MM.1S (cell line): ENCODE results near the gene MFAP2.
A peak's percentile ranks its signal among the peaks of the same experiment; 100 is the strongest.

ENCODE experiments used
- DNase-seq: peaks from one replicate; pipeline ENCODE4 v3.0.0-alpha.2; 2015
- H2AFZ ChIP-seq: fragments of 300-600 bp; sonication (generic); 2 replicates; pipeline ENCODE4 v1.6.0; 2016; ENCODE audit warnings: antibody characterized with exemption, low read length
- H3F3A ChIP-seq: fragments of 300-600 bp; sonication (generic); 2 replicates; pipeline ENCODE4 v1.6.1; 2016; ENCODE audit warnings: mild to moderate bottlenecking, antibody characterized with exemption, low read length, moderate library complexity, mixed read lengths; ENCODE audit not compliant: insufficient read depth
- H3K27ac ChIP-seq: fragments of 300-600 bp; sonication (generic); 2 replicates; pipeline ENCODE4 v1.5.1; 2016; ENCODE audit warnings: mild to moderate bottlenecking, low read length
- H3K27me3 ChIP-seq: fragments of 300-600 bp; sonication (generic); replicated peaks from 2 replicates; pipeline ENCODE4 v1.6.0; 2016; ENCODE audit warnings: low read length; ENCODE audit not compliant: insufficient read depth
- H3K36me3 ChIP-seq: fragments of 300-600 bp; sonication (generic); replicated peaks from 2 replicates; pipeline ENCODE4 v1.6.1; 2016; ENCODE audit warnings: mild to moderate bottlenecking, low read length, mixed read lengths; ENCODE audit not compliant: insufficient read depth
- H3K4me1 ChIP-seq: fragments of 300-600 bp; sonication (generic); 2 replicates; pipeline ENCODE4 v1.6.1; 2016; ENCODE audit warnings: low read length, mixed read lengths
- H3K4me2 ChIP-seq: fragments of 300-600 bp; sonication (generic); 2 replicates; pipeline ENCODE4 v1.6.0; 2016; ENCODE audit warnings: low read depth, low read length
- H3K4me3 ChIP-seq: fragments of 300-600 bp; sonication (generic); 2 replicates; pipeline ENCODE4 v1.5.1; 2016; ENCODE audit warnings: low read length, mixed read lengths
- H3K79me2 ChIP-seq: fragments of 300-600 bp; sonication (generic); 2 replicates; pipeline ENCODE4 v1.6.1; 2016; ENCODE audit warnings: mixed run types, low read length, mixed read lengths
- H3K9ac ChIP-seq: fragments of 300-600 bp; sonication (generic); 2 replicates; pipeline ENCODE4 v1.6.1; 2016; ENCODE audit warnings: low read length, mixed read lengths
- H3K9me2 ChIP-seq: fragments of 300-600 bp; sonication (generic); replicated peaks from 2 replicates; pipeline ENCODE4 v1.6.1; 2016; ENCODE audit warnings: mild to moderate bottlenecking, low read length, mixed read lengths; ENCODE audit not compliant: insufficient read depth
- H3K9me3 ChIP-seq: fragments of 300-600 bp; sonication (generic); replicated peaks from 2 replicates; pipeline ENCODE4 v1.6.1; 2016; ENCODE audit warnings: mild to moderate bottlenecking, low read length, mixed read lengths; ENCODE audit not compliant: insufficient read depth
- H4K20me1 ChIP-seq: fragments of 300-600 bp; sonication (generic); 2 replicates; pipeline ENCODE4 v1.6.1; 2016; ENCODE audit warnings: mild to moderate bottlenecking, low read length, moderate library complexity, mixed read lengths; ENCODE audit not compliant: insufficient read depth
- EZH2 ChIP-seq: fragments of 300-600 bp; sonication (generic); optimal IDR thresholded peaks from 2 replicates; pipeline ENCODE3; 2017; ENCODE audit warnings: low read depth, mild to moderate bottlenecking, antibody characterized with exemption, low read length, mixed read lengths
- EZH2phosphoT487 ChIP-seq: fragments of 300-600 bp; sonication (generic); IDR thresholded peaks from 2 replicates; pipeline ENCODE4 v1.6.1; 2018; ENCODE audit warnings: antibody characterized with exemption, low read length
- TF ChIP-seq, protein P1 (sequence below): fragments of 300-600 bp; sonication (generic); IDR thresholded peaks from 2 replicates; pipeline ENCODE4 v1.5.1; 2016; ENCODE audit warnings: antibody characterized with exemption, low read length, mixed read lengths

Gene MFAP2

GRCh38 chr1:17013491-17014320 lies 33.3 kb upstream of the MFAP2 start:
- no peak overlapping the region for H3K9ac ChIP-seq
- no peak overlapping the region for H3K27ac ChIP-seq
- no peak overlapping the region for H2AFZ ChIP-seq
- no peaks in the 10 kb centered on the region for H3K36me3 ChIP-seq
- H3K27me3 ChIP-seq: no peaks in the 10 kb centered on the region
- peak overlapping the region; percentile 35; the same call in 1 of the 2 replicates for H3K4me2 ChIP-seq
- H3K4me1 ChIP-seq: peaks cover 44% of the 10 kb centered on the region
- H3K79me2 ChIP-seq: no peaks in the 10 kb centered on the region
- TF ChIP-seq EZH2: no peak
- TF ChIP-seq EZH2phosphoT487: no peak
- TF ChIP-seq, protein P1, sequence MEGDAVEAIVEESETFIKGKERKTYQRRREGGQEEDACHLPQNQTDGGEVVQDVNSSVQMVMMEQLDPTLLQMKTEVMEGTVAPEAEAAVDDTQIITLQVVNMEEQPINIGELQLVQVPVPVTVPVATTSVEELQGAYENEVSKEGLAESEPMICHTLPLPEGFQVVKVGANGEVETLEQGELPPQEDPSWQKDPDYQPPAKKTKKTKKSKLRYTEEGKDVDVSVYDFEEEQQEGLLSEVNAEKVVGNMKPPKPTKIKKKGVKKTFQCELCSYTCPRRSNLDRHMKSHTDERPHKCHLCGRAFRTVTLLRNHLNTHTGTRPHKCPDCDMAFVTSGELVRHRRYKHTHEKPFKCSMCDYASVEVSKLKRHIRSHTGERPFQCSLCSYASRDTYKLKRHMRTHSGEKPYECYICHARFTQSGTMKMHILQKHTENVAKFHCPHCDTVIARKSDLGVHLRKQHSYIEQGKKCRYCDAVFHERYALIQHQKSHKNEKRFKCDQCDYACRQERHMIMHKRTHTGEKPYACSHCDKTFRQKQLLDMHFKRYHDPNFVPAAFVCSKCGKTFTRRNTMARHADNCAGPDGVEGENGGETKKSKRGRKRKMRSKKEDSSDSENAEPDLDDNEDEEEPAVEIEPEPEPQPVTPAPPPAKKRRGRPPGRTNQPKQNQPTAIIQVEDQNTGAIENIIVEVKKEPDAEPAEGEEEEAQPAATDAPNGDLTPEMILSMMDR: no peak
- no peaks in the 10 kb centered on the region for H3K9me2 ChIP-seq
- no peak for DNase-seq
- no peak overlapping the region for H3K4me3 ChIP-seq
- peaks cover 14% of the 10 kb centered on the region; the same call in 1 of the 2 replicates for H3F3A ChIP-seq
- H4K20me1 ChIP-seq: no peaks in the 10 kb centered on the region
- H3K9me3 ChIP-seq: no peaks in the 10 kb centered on the region

GRCh38 chr1:17012775-17013490 lies 32.5 kb upstream of the MFAP2 start:
- H3K4me3 ChIP-seq: no peak overlapping the region

DNA sequence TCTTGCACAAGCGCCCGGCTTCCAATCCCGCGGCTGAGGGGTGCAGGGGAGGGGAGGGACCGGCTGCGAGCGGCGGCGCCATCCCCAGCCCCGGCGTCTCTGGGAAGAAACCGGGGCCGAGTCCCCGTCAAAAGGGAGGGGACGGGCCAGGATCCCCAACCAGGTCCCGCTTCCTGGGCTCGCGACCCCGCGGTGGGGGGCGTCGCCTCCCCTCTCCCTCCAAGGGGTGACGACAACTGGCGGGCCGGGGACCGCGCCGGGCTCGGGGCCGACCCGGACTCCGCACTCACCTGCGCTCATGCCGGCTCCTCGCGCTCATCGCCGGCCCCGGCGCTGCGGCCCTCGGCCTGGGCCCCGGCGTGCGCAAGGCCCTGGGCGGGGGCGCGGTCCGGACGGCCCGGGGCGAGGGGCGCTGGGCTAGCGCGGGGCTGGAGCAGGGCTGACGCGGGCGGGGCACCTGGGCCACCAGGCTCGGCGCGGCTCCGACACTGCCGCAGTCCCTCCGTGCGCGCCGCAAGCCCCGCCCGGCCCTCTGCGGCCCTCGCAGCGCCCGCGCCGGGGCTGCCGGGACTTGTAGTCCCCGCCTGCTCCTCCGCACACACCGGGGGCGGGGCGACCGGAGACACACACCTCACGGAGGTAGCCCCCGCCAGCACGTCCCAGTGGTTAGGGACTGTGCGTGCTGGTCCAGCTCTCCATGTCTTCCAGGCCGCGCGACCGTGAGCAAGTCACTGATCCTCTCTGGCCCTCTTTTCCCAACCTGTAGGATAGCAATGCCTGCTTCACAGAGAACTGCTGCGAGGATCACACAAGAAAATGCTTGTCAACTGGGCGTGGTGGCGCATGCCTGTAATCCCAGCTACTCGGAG lies 31.3 kb upstream of the MFAP2 start, which contains the start of gene ATP13A2:
Gene ATP13A2 (minus strand): TSS at position 490 of the 869 bp plus-strand sequence. CDS start 190 bp downstream, at position 300.
- Histone ChIP-seq H3K36me3 (no peaks in the 10 kb centered on the region), H3K27ac (no peak within 1 kb of the TSS), H3K4me3 (peak within 1 kb of the TSS; percentile 81), H3K4me2 (peak within 1 kb of the TSS; percentile 99), H3K9me2 (no peaks in the 10 kb centered on the region), H3K9me3 (no peaks in the 10 kb centered on the region), H4K20me1 (no peaks in the 10 kb centered on the region), H3K27me3 (no peaks in the 10 kb centered on the region), H3F3A (peaks cover 11% of the 10 kb centered on the region; the same call in 1 of the 2 replicates), H3K79me2 (no peaks in the 10 kb centered on the region), H2AFZ (peak within 1 kb of the TSS; percentile 88), H3K4me1 (peaks cover 37% of the 10 kb centered on the region), H3K9ac (peak within 1 kb of the TSS; percentile 39; the same call in 1 of the 2 replicates)
- peak; percentile 90 for DNase-seq
- TF ChIP-seq, protein P1: no peak
- TF ChIP-seq EZH2phosphoT487 (no peak), EZH2 (no peak)

More at GRCh38 chr1:17012775-17013490, 32.5 kb upstream of the MFAP2 start:
- no peaks in the 10 kb centered on the region for H3K79me2 ChIP-seq
- no peak for DNase-seq
- H3K36me3 ChIP-seq: no peaks in the 10 kb centered on the region
- H3F3A ChIP-seq: peaks cover 11% of the 10 kb centered on the region; the same call in 1 of the 2 replicates
- no peak overlapping the region for H3K4me2 ChIP-seq
- no peaks in the 10 kb centered on the region for H3K9me2 ChIP-seq
- H3K9me3 ChIP-seq: no peaks in the 10 kb centered on the region
- no peaks in the 10 kb centered on the region for H3K27me3 ChIP-seq
- no peaks in the 10 kb centered on the region for H4K20me1 ChIP-seq
- H3K27ac ChIP-seq: no peak overlapping the region
- no peak overlapping the region for H3K9ac ChIP-seq
- TF ChIP-seq, protein P1: no peak
- no peak for TF ChIP-seq EZH2phosphoT487
- no peak for TF ChIP-seq EZH2
- no peak overlapping the region for H2AFZ ChIP-seq
- H3K4me1 ChIP-seq: peaks cover 37% of the 10 kb centered on the region
